IPS DF 6.9 (cell line): ENCODE results near the gene PREB.
A peak's percentile ranks its signal among the peaks of the same experiment; 100 is the strongest.

Experiments
- DNase-seq: peaks from one replicate; pipeline ENCODE4 v3.0.0-alpha.2; 2013; ENCODE audit warnings: low read depth, low spot score
- H3K27ac ChIP-seq: one replicate; pipeline ENCODE4 v1.5.1; 2013; ENCODE audit warnings: low read length, control low read depth
- H3K27me3 ChIP-seq: 2 replicates; pipeline ENCODE4 v1.6.1; 2013; ENCODE audit warnings: mild to moderate bottlenecking, low read length; ENCODE audit not compliant: control insufficient read depth, insufficient read depth
- H3K36me3 ChIP-seq: 2 replicates; pipeline ENCODE4 v1.6.1; 2013; ENCODE audit warnings: low read length; ENCODE audit not compliant: control insufficient read depth, insufficient read depth
- H3K4me1 ChIP-seq: 2 replicates; pipeline ENCODE4 v1.6.1; 2013; ENCODE audit warnings: low read length; ENCODE audit not compliant: control insufficient read depth, insufficient read depth
- H3K4me3 ChIP-seq: 2 replicates; pipeline ENCODE4 v1.5.1; 2013; ENCODE audit warnings: mild to moderate bottlenecking, low read length
- H3K9me3 ChIP-seq: 2 replicates; pipeline ENCODE4 v1.6.1; 2013; ENCODE audit warnings: low read length, inconsistent platforms; ENCODE audit not compliant: control insufficient read depth, insufficient read depth
- WGBS: extraction: QIAGEN DNeasy Blood & Tissue Kit; methylation state at CpG from one replicate; pipeline ENCODE4 v1.1.7; 2013; ENCODE audit warnings: mixed read lengths, missing lambda C conversion rate; ENCODE audit not compliant: insufficient read length, insufficient coverage; 5-methylcytosine and 5-hydroxymethylcytosine counted together

PREB gene

DNA sequence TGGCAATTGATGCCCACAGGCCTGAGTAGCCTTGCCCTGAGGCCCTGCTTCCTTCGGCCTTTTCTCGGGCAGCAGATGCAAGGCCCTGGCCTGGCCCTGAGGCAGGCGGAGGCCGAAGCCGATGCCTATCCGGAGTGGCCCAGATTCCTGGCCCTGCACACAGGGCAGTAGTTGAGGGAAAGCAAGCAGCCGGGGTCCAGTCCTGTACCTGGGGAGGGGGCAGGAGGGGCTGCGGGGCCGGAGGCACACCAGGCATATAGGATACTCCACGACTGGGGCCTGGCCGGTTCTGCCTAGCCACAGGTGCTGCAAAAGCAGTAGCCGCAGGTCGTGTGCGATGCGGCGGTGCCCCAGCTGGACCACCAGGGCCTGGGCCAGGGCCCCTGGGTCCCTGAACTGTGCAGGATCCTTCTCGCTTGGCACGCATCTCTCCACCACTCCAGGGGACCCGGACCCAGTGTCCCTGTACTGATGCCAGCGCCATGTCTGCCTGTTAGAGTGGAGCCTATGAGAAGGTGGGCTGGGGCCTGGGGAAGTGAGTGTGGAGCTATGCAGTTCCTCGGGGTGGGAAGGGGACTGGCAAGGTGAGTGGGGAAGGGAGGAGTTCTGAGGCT is 3.0 kb upstream of the PREB start:
- Histone ChIP-seq H3K27ac (no peak overlapping the region), H3K27me3 (no peaks in the 10 kb centered on the region), H3K4me3 (no peak overlapping the region; the same call in 1 of the 2 replicates), H3K9me3 (no peaks in the 10 kb centered on the region), H3K4me1 (0 out of 2 replicates have a peak, but pooled peaks cover 2% of the 10 kb centered on the region), H3K36me3 (0 out of 2 replicates have a peak, but pooled peaks cover 4% of the 10 kb centered on the region)
- no peak for DNase-seq
- no CpG with 5 or more reads among the region's 21 CpGs for WGBS

GRCh38 chr2:27136751-27137150 is 2.3 kb upstream of the PREB start:
- no peaks in the 10 kb centered on the region for H3K9me3 ChIP-seq
- no CpG with 5 or more reads among the region's 7 CpGs for WGBS
- DNase-seq = no peak

DNA sequence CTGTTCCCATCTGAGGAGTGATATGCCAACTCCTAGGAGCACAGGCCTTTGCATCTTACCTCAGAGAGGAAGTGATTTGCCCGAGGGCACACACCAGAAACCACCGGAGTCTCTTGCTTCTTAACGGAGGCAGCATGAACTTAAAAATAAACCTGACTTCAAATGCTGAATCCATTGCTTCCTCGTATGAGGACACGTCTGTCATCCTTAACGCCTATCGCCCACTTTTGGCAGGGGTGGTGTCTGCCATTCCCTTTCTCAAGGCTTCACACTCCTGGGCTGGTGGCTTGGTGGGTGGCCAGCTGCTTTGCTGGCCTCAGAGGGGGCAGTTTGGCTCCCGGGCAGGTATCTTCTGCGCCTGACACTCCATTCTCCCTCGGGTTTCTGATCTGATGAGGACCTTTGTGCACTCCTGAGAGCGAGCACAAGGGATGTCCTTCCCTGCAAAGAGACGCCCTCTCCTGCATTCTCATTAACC is 1.1 kb upstream of the PREB start:
- Histone ChIP-seq H3K27ac (no peak overlapping the region), H3K4me1 (0 out of 2 replicates have a peak, but pooled peaks cover 2% of the 10 kb centered on the region), H3K9me3 (no peaks in the 10 kb centered on the region), H3K27me3 (no peaks in the 10 kb centered on the region), H3K4me3 (no peak overlapping the region), H3K36me3 (peaks cover 12% of the 10 kb centered on the region)
- WGBS = no CpG with 5 or more reads among the region's 12 CpGs
- DNase-seq = no peak

More at GRCh38 chr2:27136751-27137150, 2.3 kb upstream of the PREB start:
- H3K4me1 ChIP-seq = 0 out of 2 replicates have a peak, but pooled peaks cover 2% of the 10 kb centered on the region
- H3K4me3 ChIP-seq = no peak overlapping the region
- H3K36me3 ChIP-seq = 0 out of 2 replicates have a peak, but pooled peaks cover 4% of the 10 kb centered on the region
- no peaks in the 10 kb centered on the region for H3K27me3 ChIP-seq
- H3K27ac ChIP-seq = no peak overlapping the region

DNA sequence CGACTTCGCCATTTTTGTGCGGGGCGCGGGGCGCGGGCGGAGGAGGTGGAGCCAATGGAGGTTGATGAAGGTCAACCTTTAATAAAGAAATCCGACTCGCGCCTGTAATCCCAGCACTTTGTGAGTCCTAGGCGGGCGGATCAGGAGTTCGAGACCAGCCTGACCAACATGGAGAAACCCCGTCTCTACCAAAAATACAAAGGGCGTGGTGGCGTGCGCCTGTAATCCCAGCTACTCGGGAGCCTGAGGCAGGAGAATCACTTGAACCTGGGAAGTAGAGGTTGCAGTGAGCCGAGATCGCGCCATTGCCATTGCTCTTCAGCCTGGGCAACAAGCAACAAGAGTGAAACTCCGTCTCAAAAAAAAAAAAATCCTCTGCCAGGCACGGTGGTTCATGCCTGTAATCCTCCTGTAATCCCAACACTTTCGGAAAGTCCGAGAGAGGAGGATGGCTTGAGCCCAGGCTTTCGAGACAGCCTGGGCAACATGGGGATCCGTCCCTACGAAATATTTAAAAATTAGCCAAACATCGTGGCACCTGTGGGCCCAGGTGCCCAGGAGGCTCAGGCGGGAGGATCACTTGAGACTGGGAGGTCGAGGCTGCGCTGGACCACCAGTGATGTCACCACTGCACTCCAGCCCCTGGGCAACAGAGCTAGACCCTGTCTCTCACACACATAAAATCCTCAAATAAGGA is 493 bp upstream of the PREB start:
- H3K4me1 ChIP-seq = 0 out of 2 replicates have a peak, but pooled peaks cover 2% of the 10 kb centered on the region

GRCh38 chr2:27133195-27133875 is 1.1 kb downstream of the PREB start:
- no peak overlapping the region for H3K27ac ChIP-seq
- peak overlapping the region; percentile 80; the same call in 1 of the 2 replicates for H3K4me3 ChIP-seq
- H3K4me1 ChIP-seq = 0 out of 2 replicates have a peak, but pooled peaks cover 2% of the 10 kb centered on the region
- no peak for DNase-seq
- peaks cover 17% of the 10 kb centered on the region for H3K36me3 ChIP-seq
- no peaks in the 10 kb centered on the region for H3K9me3 ChIP-seq
- H3K27me3 ChIP-seq = no peaks in the 10 kb centered on the region
- no CpG with 5 or more reads among the region's 14 CpGs for WGBS

More for the DNA sequence above, 493 bp upstream of the PREB start:
- Histone ChIP-seq H3K36me3 (peaks cover 15% of the 10 kb centered on the region), H3K27ac (no peak overlapping the region), H3K27me3 (no peaks in the 10 kb centered on the region), H3K4me3 (peak overlapping the region; percentile 10; the same call in 1 of the 2 replicates), H3K9me3 (no peaks in the 10 kb centered on the region)
- no peak for DNase-seq
- no CpG with 5 or more reads among the region's 33 CpGs for WGBS

GRCh38 chr2:27131429-27131828 is 3.0 kb downstream of the PREB start:
- H3K9me3 ChIP-seq = no peaks in the 10 kb centered on the region
- H3K4me3 ChIP-seq = no peak overlapping the region
- no peak overlapping the region for H3K27ac ChIP-seq
- H3K27me3 ChIP-seq = no peaks in the 10 kb centered on the region
- H3K36me3 ChIP-seq = peaks cover 17% of the 10 kb centered on the region
- DNase-seq = no peak
- H3K4me1 ChIP-seq = 0 out of 2 replicates have a peak, but pooled peaks cover 2% of the 10 kb centered on the region
- no CpG with 5 or more reads among the region's 11 CpGs for WGBS

GRCh38 chr2:27130396-27130795 is 4.0 kb downstream of the PREB start:
- H3K27ac ChIP-seq = no peak overlapping the region
- H3K27me3 ChIP-seq = no peaks in the 10 kb centered on the region
- H3K9me3 ChIP-seq = no peaks in the 10 kb centered on the region
- peaks cover 17% of the 10 kb centered on the region for H3K36me3 ChIP-seq
- no peak for DNase-seq
- 0 out of 2 replicates have a peak, but pooled peaks cover 2% of the 10 kb centered on the region for H3K4me1 ChIP-seq
- H3K4me3 ChIP-seq = no peak overlapping the region
- no CpG with 5 or more reads among the region's 10 CpGs for WGBS

GRCh38 chr2:27128668-27129571 is 5.5 kb downstream of the PREB start:
- no peak overlapping the region for H3K4me3 ChIP-seq
- WGBS = no CpG with 5 or more reads among the region's 11 CpGs
- no peak for DNase-seq
- peaks cover 2% of the 10 kb centered on the region; the same call in 1 of the 2 replicates for H3K4me1 ChIP-seq
- no peaks in the 10 kb centered on the region for H3K9me3 ChIP-seq
- H3K27me3 ChIP-seq = no peaks in the 10 kb centered on the region
- peaks cover 17% of the 10 kb centered on the region for H3K36me3 ChIP-seq
- H3K27ac ChIP-seq = no peak overlapping the region

- DNase-seq = no peak
- WGBS = no CpG with 5 or more reads among the region's 9 CpGs
- Histone ChIP-seq H3K36me3 (peaks cover 17% of the 10 kb centered on the region), H3K27me3 (no peaks in the 10 kb centered on the region), H3K9me3 (no peaks in the 10 kb centered on the region), H3K4me1 (peaks cover 2% of the 10 kb centered on the region; the same call in 1 of the 2 replicates), H3K4me3 (no peak overlapping the region), H3K27ac (no peak overlapping the region)
Measured at GRCh38 chr2:27127883-27128667, 6.4 kb downstream of the PREB start.
